ENCODE results near the gene DQX1. TPM values are rescaled to one million over a fixed set of nuclear protein-coding genes. Genes with fewer than 3 reads are reported as not detected.
"Not testable (repeated sequence)": the region's sequence is repeated elsewhere in the genome, so short reads cannot be mapped to it uniquely, and the experiment has no call there.

The DQX1 gene
- total RNA-seq, 3 donors from 2014 or later: 0.28 to 0.34 (median 0.30) TPM

DNA sequence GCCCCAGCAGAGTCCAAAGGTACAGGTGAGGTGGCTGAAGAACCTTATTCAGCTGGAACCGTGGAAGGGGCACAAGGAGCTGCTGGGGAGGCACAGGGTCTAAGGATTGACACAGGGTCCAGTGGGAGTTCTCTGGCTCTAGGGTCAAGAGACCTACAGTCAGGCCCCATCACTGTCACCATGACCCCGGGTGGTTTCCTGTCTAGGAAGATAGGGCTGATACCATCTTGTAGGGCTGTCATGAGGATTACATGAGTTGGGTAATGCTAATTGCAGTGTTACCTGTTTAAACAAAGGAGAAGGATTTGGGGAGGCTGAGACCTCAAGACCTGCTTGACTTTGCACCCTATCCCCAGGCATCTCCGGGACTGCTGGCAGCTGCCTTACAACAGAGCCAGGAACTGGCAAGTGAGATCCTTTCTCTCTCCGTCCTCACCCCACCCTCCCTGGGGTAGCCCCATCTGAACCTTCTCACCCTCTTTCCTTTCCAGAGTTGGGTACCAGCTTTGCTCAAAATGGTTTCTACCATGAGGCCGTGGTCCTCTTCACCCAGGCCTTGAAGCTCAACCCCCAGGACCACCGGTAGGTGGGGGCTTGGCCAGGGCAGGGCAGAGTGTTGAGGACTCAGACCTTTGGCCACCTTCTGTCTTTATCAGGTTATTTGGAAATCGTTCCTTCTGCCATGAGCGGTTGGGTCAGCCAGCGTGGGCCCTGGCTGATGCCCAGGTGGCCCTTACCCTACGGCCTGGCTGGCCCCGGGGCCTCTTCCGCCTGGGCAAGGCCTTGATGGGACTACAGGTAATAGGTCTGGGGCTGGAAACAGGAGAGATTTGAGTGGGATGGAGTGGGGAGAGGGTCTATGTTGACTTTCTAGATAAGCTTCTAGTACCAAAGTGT lies 34.1 kb downstream of the DQX1 start:
- DNase-seq: no peak
- Mint-ChIP-seq H3K4me1 (ENCODE audit: low read depth) (no peaks in the 10 kb centered on the region), H3K36me3 (ENCODE audit: insufficient read depth) (peaks cover 38% of the 10 kb centered on the region), H3K9me3 (no peaks in the 10 kb centered on the region), H3K27me3 (ENCODE audit: low read depth) (no peaks in the 10 kb centered on the region), H3K4me3 (no peak overlapping the region)
- no peak for ATAC-seq

DNA sequence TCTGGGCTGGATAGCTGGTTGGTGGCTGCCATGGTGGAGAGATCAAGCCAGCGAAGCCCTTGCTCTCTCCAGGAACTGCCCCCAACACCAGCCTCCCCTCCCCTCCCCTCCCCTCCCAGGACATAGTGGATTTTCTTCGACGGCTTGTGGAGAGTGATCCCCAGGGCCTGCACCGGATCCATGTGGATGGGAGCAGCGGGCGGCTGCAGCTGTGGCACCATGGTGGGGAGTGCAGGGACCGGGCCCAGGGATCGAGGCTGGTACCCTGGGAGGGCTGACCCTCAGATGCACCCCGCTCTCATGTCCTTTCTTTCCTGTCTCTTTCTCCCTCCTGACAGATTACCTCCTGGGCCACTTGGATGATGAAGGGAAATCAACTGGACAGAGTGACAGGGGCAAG lies 36.1 kb downstream of the DQX1 start:
- ATAC-seq: no peak
- no peak for DNase-seq
- Mint-ChIP-seq H3K4me1 (ENCODE audit: low read depth) (peaks cover 2% of the 10 kb centered on the region), H3K9me3 (no peaks in the 10 kb centered on the region), H3K36me3 (ENCODE audit: insufficient read depth) (peaks cover 47% of the 10 kb centered on the region), H3K4me3 (no peak overlapping the region), H3K27me3 (ENCODE audit: low read depth) (no peaks in the 10 kb centered on the region)

DNA sequence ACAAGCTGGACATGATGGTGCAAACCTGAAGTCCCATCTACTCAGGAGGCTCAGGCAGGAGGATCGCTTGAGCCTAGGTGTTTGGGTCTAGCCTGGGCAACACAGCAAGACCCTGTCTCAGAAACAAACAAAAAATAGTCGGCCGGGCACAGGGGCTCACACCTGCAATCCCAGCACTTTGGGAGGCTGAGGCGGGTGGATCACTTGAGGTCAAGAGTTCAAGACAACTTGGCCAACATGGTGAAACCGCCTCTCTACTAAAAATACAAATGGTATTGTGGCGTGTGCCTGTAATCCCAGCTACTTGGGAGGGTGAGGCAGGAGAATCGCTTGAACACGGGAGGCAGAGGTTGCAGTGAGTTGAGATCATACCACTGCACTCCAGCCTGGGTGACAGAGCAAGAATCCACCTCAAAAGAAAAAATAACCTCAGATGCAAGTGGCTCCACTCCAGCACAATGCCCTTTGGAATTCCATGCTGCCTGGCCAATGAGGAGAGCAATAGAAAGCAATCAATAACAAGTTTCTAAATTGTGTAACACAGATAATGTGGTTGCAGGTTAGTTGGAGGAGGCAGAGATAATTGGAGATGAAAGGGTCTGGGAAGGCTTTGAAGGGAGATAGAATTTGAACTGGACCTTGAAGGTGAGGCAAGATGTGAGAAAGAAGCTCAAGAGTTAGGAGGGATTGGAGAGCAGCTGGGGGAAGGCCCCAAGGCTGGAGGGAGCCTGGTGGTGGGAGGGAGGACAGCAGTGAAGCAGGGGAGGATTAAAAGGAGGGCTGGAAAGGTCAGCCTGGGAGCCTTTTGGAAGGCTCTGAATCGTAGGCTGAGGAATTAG lies 37.2 kb downstream of the DQX1 start:
- Mint-ChIP-seq H3K36me3 (ENCODE audit: insufficient read depth) (peaks cover 42% of the 10 kb centered on the region), H3K4me1 (ENCODE audit: low read depth) (peaks cover 4% of the 10 kb centered on the region), H3K4me3 (no peak overlapping the region), H3K27me3 (ENCODE audit: low read depth) (no peaks in the 10 kb centered on the region), H3K9me3 (no peaks in the 10 kb centered on the region)
- no peak for DNase-seq
- ATAC-seq: no peak

DNA sequence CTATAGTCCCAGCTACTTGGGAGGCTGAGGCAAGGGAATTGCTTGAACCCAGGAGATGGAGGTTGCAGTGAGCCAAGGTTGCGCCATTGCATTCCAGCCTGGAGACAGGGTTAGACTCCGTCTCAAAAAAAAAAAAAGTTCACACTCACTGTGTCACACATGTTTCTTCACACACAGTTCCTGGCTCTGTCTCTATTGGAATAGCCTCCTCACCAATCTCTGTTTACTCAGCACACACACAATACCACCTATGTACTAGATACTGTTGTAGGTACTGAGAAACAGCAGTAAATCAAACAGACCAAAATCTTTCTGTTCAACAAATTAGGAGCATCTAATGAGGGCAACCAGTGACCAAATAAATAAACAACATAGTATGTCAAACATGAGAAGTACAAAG lies 39.9 kb downstream of the DQX1 start:
- Mint-ChIP-seq H3K9me3 (no peaks in the 10 kb centered on the region), H3K36me3 (ENCODE audit: insufficient read depth) (peaks cover 26% of the 10 kb centered on the region), H3K27me3 (ENCODE audit: low read depth) (no peaks in the 10 kb centered on the region), H3K4me3 (no peak overlapping the region), H3K4me1 (ENCODE audit: low read depth) (peaks cover 15% of the 10 kb centered on the region)
- no peak for ATAC-seq
- DNase-seq: no peak

DNA sequence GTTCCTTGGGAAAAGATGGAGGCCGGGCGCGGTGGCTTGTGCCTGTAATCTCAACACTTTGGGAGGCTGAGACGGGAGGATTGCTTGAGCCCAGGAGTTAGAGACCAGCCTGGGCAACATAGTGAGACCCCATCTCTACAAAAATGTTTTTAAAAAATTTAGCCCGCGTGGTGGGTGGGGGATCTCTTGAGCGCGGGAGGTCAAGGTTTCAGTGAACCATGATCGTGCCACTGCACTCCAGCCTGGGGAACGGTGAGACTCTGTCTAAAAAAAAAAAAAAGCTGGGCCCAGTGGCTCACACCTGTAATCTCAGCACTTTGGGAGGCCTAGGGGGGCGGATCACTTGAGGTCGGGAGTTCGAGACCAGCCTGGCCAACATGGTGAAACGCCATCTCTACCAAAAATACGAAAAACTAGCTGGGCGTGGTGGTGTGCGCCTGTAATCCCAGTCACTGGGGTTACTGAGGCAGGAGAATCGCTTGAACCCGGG lies 42.3 kb downstream of the DQX1 start:
- H3K36me3 Mint-ChIP-seq (ENCODE audit: insufficient read depth): peaks cover 14% of the 10 kb centered on the region
- H3K4me3 Mint-ChIP-seq: peak overlapping the region; percentile 99
- DNase-seq; H3K9me3 Mint-ChIP-seq; H3K27me3 Mint-ChIP-seq (ENCODE audit: low read depth); ATAC-seq: not testable (repeated sequence)
- peaks cover 30% of the 10 kb centered on the region for H3K4me1 Mint-ChIP-seq (ENCODE audit: low read depth)

DNA sequence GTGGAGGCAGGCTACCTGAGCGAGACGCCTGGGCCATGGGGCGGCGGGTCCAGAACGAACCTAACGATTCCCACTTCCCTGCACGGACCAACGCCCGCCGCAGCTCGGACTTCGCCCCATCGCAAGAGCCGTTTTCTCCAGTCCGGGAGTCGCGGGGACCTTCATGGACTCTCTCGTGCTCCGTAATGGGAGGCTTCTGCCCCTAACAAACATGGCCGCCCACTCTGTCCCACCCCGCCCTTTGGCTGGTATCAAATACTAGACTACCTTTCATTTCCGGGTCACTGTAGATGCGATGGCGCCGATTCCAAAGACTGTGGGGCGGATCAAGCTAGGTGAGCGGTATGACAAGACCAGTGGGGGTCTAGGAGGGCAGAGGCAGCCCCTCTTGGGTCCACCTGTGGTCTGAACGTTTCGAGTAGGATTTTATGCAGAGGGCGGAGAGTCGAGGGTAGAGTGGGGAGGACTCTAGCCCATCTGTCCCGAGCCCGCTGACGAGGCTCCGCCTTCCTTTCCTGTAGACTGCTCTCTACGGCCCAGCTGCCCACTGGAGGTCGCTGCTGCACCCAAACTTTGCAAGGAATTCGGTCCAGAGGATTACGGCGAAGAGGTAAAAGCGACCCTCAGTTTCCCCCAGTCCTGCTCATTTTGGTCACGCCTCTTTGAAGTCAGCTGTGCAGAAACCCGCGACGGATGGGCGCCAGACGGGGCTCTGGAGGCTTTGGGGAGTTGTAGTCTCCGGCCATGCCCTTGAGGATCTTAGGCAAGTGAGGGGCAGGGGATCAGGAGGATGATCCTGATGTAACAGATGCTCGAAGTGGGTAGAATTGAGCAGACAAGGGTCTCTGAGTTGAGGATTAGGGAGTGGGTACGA lies 43.0 kb downstream of the DQX1 start, which contains the start of the genes CCDC142 and TTC31:
CCDC142 (minus strand) TSS at position 198 of the 874 bp plus-strand sequence; CDS start at position 37, 161 bp downstream.
TTC31 (plus strand) TSS at position 281 of the 874 bp plus-strand sequence; CDS start at position 296, 15 bp downstream.
- Mint-ChIP-seq H3K4me1 (ENCODE audit: low read depth) (peaks cover 30% of the 10 kb centered on the region), H3K9me3 (no peaks in the 10 kb centered on the region), H3K36me3 (ENCODE audit: insufficient read depth) (peaks cover 14% of the 10 kb centered on the region), H3K27me3 (ENCODE audit: low read depth) (no peaks in the 10 kb centered on the region), H3K4me3 (peak within 1 kb of the TSS; percentile 99)
- ATAC-seq (peak; percentile 91 to 93), DNase-seq (peak; percentile 90)

DNA sequence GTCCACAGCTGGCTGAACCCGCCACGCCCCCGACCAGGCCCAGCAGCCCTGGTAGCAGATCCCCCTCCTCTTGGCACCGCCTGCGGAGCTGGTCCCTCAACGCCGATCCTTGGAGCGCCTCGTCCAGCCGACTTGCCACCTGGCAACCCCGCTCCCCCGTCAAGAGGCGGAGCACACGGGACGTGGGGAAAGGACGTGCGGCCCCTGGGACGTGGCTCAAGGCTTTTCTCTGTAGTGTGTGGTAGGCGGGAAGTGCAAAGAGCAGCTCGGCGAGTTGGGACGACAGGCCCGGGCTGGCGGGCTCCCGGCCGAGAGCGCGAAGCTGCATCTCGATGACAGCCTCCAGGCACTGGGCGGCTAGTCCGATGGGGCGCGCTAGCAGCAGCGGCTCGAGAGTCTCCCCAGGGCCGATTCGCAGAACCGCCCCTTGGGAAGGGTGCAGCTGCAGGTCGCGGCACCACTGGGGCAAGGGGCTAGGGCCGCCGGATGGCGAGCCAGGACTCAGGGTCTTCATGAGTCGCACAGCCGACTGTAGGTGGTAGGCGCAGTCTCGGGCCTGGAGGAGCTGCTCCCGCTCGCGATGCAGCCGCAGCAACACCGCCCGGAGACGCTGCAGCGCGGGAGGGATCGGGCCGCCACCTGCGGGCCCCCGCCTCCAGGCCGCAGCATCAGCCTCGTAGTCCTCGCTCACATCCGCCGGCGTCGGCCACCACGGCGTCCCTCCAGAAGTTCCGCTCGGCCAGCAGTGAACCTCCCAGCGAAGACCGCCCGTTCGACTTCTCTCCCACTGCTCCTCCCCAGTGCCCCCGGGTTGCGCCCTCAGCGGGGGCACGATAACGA lies 43.9 kb downstream of the DQX1 start:
- peak overlapping the region; percentile 99 for H3K4me3 Mint-ChIP-seq
- peaks cover 17% of the 10 kb centered on the region for H3K36me3 Mint-ChIP-seq (ENCODE audit: insufficient read depth)
- H3K9me3 Mint-ChIP-seq: no peaks in the 10 kb centered on the region
- no peaks in the 10 kb centered on the region for H3K27me3 Mint-ChIP-seq (ENCODE audit: low read depth)
- no peak for DNase-seq
- peaks cover 30% of the 10 kb centered on the region for H3K4me1 Mint-ChIP-seq (ENCODE audit: low read depth)
- peak; percentile 60 to 64 for ATAC-seq

DNA sequence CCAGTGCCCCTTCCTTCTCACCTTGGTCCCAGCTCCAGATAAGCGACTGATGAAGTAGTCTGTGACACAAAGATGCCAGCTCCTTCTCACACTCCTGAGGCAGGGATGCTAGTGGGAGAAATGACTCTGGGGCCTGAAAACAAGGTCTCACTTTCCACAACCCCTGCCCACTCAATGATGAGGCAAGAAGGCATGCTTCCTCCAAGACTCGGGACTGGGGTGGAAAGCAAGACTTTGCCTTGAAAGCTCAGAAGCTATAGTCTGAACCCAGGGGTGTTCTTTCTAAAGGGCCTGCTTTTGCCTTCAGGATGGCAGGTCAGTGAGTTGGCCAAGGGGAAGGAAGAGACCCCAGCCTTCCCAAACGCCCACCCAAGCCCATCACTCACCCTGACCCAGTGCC lies 44.6 kb downstream of the DQX1 start:
- Mint-ChIP-seq H3K9me3 (no peaks in the 10 kb centered on the region), H3K27me3 (ENCODE audit: low read depth) (no peaks in the 10 kb centered on the region), H3K36me3 (ENCODE audit: insufficient read depth) (peaks cover 12% of the 10 kb centered on the region), H3K4me3 (peak overlapping the region; percentile 99), H3K4me1 (ENCODE audit: low read depth) (peaks cover 30% of the 10 kb centered on the region)
- ATAC-seq (no peak), DNase-seq (no peak)

DNA sequence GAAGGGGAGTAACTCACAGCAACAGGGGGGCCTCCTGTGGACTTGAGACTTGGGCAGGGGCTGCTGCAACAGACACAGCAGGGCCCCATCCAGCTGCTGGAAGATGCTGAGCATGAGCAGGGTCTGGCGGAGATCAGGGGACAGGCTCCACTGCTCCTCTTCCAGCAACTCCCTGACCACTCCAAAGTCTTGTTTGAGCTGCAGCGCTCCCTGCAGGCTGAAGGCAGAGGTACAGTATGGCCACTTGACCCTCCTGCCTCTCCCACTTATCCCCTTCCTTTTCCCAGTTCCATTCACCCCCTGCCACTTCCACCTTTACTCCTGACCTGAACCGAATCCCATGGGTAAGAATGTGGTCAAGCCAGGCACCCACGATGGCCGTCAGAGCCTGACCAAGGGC lies 51.1 kb downstream of the DQX1 start:
- Mint-ChIP-seq H3K36me3 (ENCODE audit: insufficient read depth) (peaks cover 23% of the 10 kb centered on the region), H3K27me3 (ENCODE audit: low read depth) (no peaks in the 10 kb centered on the region), H3K4me1 (ENCODE audit: low read depth) (peaks cover 21% of the 10 kb centered on the region), H3K4me3 (no peak overlapping the region), H3K9me3 (no peaks in the 10 kb centered on the region)
- ATAC-seq (no peak), DNase-seq (no peak)

DNA sequence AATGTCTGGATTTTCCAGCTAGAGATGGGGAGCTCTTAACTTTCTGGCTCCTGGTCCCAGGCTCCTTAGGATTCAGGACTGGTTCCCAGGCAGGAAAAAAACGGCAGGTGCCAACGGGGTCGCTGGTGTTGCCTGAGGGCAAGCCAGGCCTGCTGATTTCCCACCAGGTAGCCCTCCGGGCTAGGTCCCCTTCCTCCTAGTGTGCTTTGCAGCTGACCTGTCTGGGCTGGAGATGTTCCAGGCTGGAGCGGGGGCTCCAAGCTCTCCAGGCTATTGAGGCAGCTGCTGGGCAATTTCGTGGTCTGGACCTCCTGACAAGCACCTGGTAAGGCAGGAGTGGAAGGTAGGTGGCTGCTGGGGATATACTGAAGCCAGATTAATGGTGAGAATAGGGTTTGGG lies 51.5 kb downstream of the DQX1 start:
- no peak for DNase-seq
- peaks cover 23% of the 10 kb centered on the region for H3K4me1 Mint-ChIP-seq (ENCODE audit: low read depth)
- ATAC-seq: no peak
- peaks cover 23% of the 10 kb centered on the region for H3K36me3 Mint-ChIP-seq (ENCODE audit: insufficient read depth)
- H3K9me3 Mint-ChIP-seq: no peaks in the 10 kb centered on the region
- H3K4me3 Mint-ChIP-seq: peak overlapping the region; percentile 26
- H3K27me3 Mint-ChIP-seq (ENCODE audit: low read depth): no peaks in the 10 kb centered on the region

DNA sequence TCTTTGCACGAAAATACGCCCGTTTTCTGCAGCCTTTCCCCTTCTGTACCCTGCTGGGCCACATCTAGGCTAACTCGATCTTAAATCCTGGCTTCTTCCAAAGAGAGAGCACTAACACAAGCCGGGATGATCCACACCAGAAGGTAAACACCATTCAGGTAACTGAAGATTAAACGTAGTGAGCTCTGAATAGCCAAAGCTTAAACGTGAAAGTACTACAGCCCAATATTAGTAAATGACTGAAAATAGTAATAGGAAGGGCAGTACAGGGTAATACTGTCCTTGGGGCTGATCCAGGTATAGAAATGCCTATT lies 53.1 kb downstream of the DQX1 start:
- Mint-ChIP-seq H3K4me1 (ENCODE audit: low read depth) (peaks cover 20% of the 10 kb centered on the region), H3K9me3 (no peaks in the 10 kb centered on the region), H3K27me3 (ENCODE audit: low read depth) (no peaks in the 10 kb centered on the region), H3K36me3 (ENCODE audit: insufficient read depth) (peaks cover 19% of the 10 kb centered on the region), H3K4me3 (peak overlapping the region; percentile 99)
- DNase-seq (no peak), ATAC-seq (peak in 1 of 2 donors; percentile 1)

DNA sequence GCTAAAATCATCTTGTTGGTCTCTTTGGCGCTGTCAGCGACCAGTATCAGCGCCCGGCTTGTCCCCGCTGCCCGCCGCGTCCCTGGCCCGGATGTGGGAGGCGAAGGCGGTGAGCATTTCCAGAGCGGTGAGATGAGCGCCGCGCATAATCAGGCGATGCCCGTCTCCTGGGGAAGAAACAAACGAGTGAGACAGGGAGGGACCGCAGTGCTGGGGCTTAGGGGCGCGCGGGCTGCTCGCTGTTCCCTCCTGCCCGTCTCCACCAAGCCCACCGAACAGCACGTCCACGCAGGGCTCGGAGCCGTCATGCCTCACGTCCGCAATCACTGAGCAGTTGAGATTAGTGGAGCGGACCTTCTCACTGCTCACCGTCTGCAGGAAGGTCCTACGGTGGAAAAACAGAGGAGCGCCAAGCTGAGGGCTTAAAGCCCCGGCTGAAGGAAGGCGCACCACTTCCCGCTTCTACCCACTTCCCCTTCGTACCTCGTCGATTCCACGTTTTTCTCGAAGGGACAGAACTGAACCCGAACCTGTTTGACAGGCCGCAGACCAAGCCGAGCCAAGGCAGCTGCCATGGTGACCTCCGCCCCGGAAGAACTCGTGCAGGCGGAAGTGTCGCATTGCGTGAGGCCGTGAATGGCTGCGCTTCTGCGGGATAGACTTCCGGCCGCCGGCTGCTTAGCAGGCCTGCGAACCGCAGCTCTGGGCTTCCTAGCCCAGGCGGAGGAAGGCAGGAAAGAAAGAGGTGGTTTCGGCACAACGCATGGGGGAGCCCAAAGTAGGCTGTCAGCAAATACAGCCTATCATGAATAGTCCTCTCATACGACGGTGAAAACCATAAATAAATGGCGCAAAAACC lies 53.7 kb downstream of the DQX1 start, which contains the start of gene MRPL53:
MRPL53 (minus strand) TSS at position 595 of the 859 bp plus-strand sequence; CDS start at position 575, 20 bp downstream.
- peak within 1 kb of the TSS; percentile 99 for H3K4me3 Mint-ChIP-seq
- peaks cover 20% of the 10 kb centered on the region for H3K4me1 Mint-ChIP-seq (ENCODE audit: low read depth)
- H3K9me3 Mint-ChIP-seq: no peaks in the 10 kb centered on the region
- ATAC-seq: peak; percentile 96 to 97
- DNase-seq: peak; percentile 96
- H3K36me3 Mint-ChIP-seq (ENCODE audit: insufficient read depth): peaks cover 16% of the 10 kb centered on the region
- no peaks in the 10 kb centered on the region for H3K27me3 Mint-ChIP-seq (ENCODE audit: low read depth)
